Fibroblast of lung (primary cell): ENCODE measurements around the gene UBAC1. TPM values are rescaled to one million over a fixed set of nuclear protein-coding genes. Genes with fewer than 3 reads are reported as not detected.

ENCODE experiments used
- DNase-seq, 2 donors: peaks; one replicate each; pipeline versions ENCODE4 v3.0.0 to v3.0.0-alpha.2; 2010; ENCODE audit warnings: low read depth in 2 of 2
- H2AFZ ChIP-seq: 2 replicates; pipeline ENCODE4 v1.5.1; 2012; ENCODE audit warnings: low read length, control low read depth, inconsistent platforms
- H3K27ac ChIP-seq: 2 replicates; pipeline ENCODE4 v1.5.1; 2011; ENCODE audit warnings: low read length, control low read depth; ENCODE audit not compliant: insufficient read depth
- H3K27me3 ChIP-seq: 2 replicates; pipeline ENCODE4 v1.5.1; 2011; ENCODE audit warnings: mild to moderate bottlenecking, low read length; ENCODE audit not compliant: control insufficient read depth, insufficient read depth
- H3K36me3 ChIP-seq: 2 replicates; pipeline ENCODE4 v1.5.1; 2011; ENCODE audit warnings: low read length; ENCODE audit not compliant: control insufficient read depth, insufficient read depth
- H3K4me1 ChIP-seq: 2 replicates; pipeline ENCODE4 v1.5.1; 2011; ENCODE audit warnings: low read length; ENCODE audit not compliant: control insufficient read depth, insufficient read depth; ENCODE audit errors: extremely low read depth
- H3K4me2 ChIP-seq: 2 replicates; pipeline ENCODE4 v1.5.1; 2011; ENCODE audit warnings: low read length, control low read depth; ENCODE audit not compliant: insufficient read depth; ENCODE audit errors: extremely low read depth
- H3K4me3 ChIP-seq, 4 experiments: fragments of 200-600 bp in 1 of 4; sonication (generic) in 1 of 4; replicated peaks in 1 of 4; 2 replicates each; pipeline ENCODE4 v1.5.1; 2011 to 2016; ENCODE audit warnings: low read length in 4 of 4, low read depth in 3 of 4, mild to moderate bottlenecking in 3 of 4, control low read depth in 2 of 4, inconsistent platforms in 1 of 4, mixed read lengths in 1 of 4; ENCODE audit not compliant: insufficient read depth in 1 of 4; ENCODE audit errors: control extremely low read depth in 1 of 4
- H3K79me2 ChIP-seq: 2 replicates; pipeline ENCODE4 v1.5.1; 2012; ENCODE audit warnings: mild to moderate bottlenecking, low read length, inconsistent platforms; ENCODE audit not compliant: control insufficient read depth, insufficient read depth
- H3K9ac ChIP-seq: 2 replicates; pipeline ENCODE4 v1.5.1; 2011; ENCODE audit warnings: mild to moderate bottlenecking, low read length, control low read depth; ENCODE audit not compliant: insufficient read depth
- H3K9me3 ChIP-seq: 2 replicates; pipeline ENCODE4 v1.5.1; 2012; ENCODE audit warnings: low read depth, low read length; ENCODE audit not compliant: control insufficient read depth, insufficient read depth
- H4K20me1 ChIP-seq: 2 replicates; pipeline ENCODE4 v1.5.1; 2011; ENCODE audit warnings: low read length; ENCODE audit not compliant: control insufficient read depth, insufficient read depth; ENCODE audit errors: extremely low read depth
- EZH2 ChIP-seq: IDR thresholded peaks from 2 replicates; pipeline ENCODE4 v1.5.1; 2012; ENCODE audit warnings: low read length, control low read depth, mild to moderate bottlenecking; ENCODE audit errors: missing control alignments
- polyA plus RNA-seq, 2 donors: library from polyadenylated mRNA; depleted of rRNA in 1 of 2; stranded (reverse) in 1 of 2; unstranded in 1 of 2; fragments of >200 nt; gene quantifications; 2 replicates each; pipeline ENCODE4 v1.2.1, GENCODE V29; 2011 to 2012; ENCODE audit warnings: missing spikeins in 1 of 2
- total RNA-seq: library from RNA; depleted of rRNA; stranded (reverse); fragments of >200 nt; gene quantifications from 2 replicates; pipeline ENCODE4 v1.2.1, GENCODE V29; 2014
- TF ChIP-seq, protein P1 (sequence below), 2 donors: IDR thresholded peaks in 1 of 2; conservative IDR thresholded peaks in 1 of 2; 1 replicate in 1 of 2; 2 replicates in 1 of 2; pipeline ENCODE4 v1.5.1; 2011 to 2012; ENCODE audit warnings: low read length in 2 of 2, control low read depth in 1 of 2, inconsistent platforms in 1 of 2, low read depth in 1 of 2, mild to moderate bottlenecking in 1 of 2

UBAC1 gene
- total and polyA plus RNA-seq, 2 donors (not counting 1 experiment from before 2014, with no cell fraction given): 26.8 to 30.6 TPM

GRCh38 chr9:135931349-135931820, 29.8 kb downstream of the UBAC1 start:
- no peak overlapping the region for H3K9ac ChIP-seq
- H3K4me3 ChIP-seq: no peak overlapping the region
- peaks cover 3% of the 10 kb centered on the region for H3K36me3 ChIP-seq
- no peaks in the 10 kb centered on the region for H3K4me1 ChIP-seq
- H2AFZ ChIP-seq: no peak overlapping the region
- no peaks in the 10 kb centered on the region for H3K79me2 ChIP-seq
- DNase-seq: no peak
- TF ChIP-seq EZH2: no peak
- TF ChIP-seq, protein P1, sequence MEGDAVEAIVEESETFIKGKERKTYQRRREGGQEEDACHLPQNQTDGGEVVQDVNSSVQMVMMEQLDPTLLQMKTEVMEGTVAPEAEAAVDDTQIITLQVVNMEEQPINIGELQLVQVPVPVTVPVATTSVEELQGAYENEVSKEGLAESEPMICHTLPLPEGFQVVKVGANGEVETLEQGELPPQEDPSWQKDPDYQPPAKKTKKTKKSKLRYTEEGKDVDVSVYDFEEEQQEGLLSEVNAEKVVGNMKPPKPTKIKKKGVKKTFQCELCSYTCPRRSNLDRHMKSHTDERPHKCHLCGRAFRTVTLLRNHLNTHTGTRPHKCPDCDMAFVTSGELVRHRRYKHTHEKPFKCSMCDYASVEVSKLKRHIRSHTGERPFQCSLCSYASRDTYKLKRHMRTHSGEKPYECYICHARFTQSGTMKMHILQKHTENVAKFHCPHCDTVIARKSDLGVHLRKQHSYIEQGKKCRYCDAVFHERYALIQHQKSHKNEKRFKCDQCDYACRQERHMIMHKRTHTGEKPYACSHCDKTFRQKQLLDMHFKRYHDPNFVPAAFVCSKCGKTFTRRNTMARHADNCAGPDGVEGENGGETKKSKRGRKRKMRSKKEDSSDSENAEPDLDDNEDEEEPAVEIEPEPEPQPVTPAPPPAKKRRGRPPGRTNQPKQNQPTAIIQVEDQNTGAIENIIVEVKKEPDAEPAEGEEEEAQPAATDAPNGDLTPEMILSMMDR (conservative IDR thresholded peaks at IDR 0.05 in 1 of 2, IDR thresholded peaks at IDR 0.05 in 1 of 2; ENCODE audit: low read depth in 1 of 2, low read length in 2 of 2): no peak
- no peaks in the 10 kb centered on the region for H4K20me1 ChIP-seq
- no peaks in the 10 kb centered on the region for H3K9me3 ChIP-seq
- no peaks in the 10 kb centered on the region for H3K27me3 ChIP-seq
- H3K4me2 ChIP-seq: no peak overlapping the region
- no peak overlapping the region for H3K27ac ChIP-seq

GRCh38 chr9:135930446-135931345, 30.5 kb downstream of the UBAC1 start:
- H3K9me3 ChIP-seq: no peaks in the 10 kb centered on the region
- no peak for DNase-seq
- peaks cover 3% of the 10 kb centered on the region for H3K36me3 ChIP-seq
- H3K27me3 ChIP-seq: no peaks in the 10 kb centered on the region
- no peak overlapping the region for H3K4me2 ChIP-seq
- no peaks in the 10 kb centered on the region for H4K20me1 ChIP-seq
- no peak overlapping the region for H2AFZ ChIP-seq
- H3K4me1 ChIP-seq: no peaks in the 10 kb centered on the region
- H3K9ac ChIP-seq: no peak overlapping the region
- no peaks in the 10 kb centered on the region for H3K79me2 ChIP-seq
- H3K4me3 ChIP-seq: no peak overlapping the region
- H3K27ac ChIP-seq: no peak overlapping the region
- TF ChIP-seq EZH2: no peak
- TF ChIP-seq, protein P1 (conservative IDR thresholded peaks at IDR 0.05 in 1 of 2, IDR thresholded peaks at IDR 0.05 in 1 of 2; ENCODE audit: low read depth in 1 of 2, low read length in 2 of 2): no peak

DNA sequence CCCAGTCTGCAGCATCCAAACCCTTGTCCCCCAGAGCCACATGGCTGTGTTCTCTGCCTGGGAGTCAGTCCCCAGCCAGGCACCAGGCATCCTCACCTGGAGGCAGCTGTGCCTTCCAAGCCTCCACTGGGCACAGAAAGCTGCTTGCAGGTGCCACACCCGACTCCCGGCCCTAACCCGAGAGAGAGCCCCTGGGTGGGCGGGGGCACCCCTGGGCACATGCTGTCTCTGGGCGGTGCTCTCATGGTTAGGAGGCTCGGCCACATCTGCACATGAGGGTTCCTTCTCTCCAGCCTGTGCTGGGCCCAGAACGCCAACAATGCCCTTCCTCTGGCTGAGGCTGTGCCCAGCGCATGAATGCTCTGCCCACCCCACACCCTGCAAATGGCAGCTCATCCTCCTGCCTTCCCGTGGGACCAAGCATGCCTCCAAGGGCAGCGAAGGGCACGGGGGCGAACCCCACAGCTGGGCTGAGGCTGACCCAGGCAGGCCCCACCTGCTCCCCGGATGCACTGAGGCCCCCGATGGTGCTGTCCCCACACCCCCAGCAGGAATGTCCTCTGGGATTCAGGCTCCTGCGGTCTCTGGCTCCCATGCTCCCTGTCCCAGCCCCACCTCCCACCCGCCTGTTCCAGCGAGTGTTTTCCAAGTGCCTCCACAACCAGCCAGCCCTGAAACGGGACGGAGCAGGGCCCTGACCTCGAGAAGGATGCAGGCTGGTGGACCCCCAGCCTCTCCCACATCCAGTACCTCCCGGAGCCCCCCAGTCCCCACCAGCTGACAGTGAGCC, 31.3 kb downstream of the UBAC1 start:
- Histone ChIP-seq H3K4me2 (no peak overlapping the region), H3K9me3 (no peaks in the 10 kb centered on the region), H3K4me1 (no peaks in the 10 kb centered on the region), H3K27ac (no peak overlapping the region), H3K79me2 (no peaks in the 10 kb centered on the region), H3K27me3 (no peaks in the 10 kb centered on the region), H3K36me3 (peaks cover 3% of the 10 kb centered on the region), H2AFZ (no peak overlapping the region), H3K9ac (no peak overlapping the region), H4K20me1 (no peaks in the 10 kb centered on the region), H3K4me3 (no peak overlapping the region)
- no peak for DNase-seq
- TF ChIP-seq, protein P1 (conservative IDR thresholded peaks at IDR 0.05 in 1 of 2, IDR thresholded peaks at IDR 0.05 in 1 of 2; ENCODE audit: low read depth in 1 of 2, low read length in 2 of 2): no peak
- TF ChIP-seq EZH2: no peak
